DOHH2 (cell line): ENCODE measurements around the gene CAPZB.

Experiments used
- EZH2phosphoT487 ChIP-seq: fragments of 200-600 bp; sonication (generic); IDR thresholded peaks from 2 replicates; pipeline ENCODE4 v1.6.1; 2017; ENCODE audit warnings: borderline replicate concordance, mild to moderate bottlenecking, antibody characterized with exemption, low read length, moderate library complexity, mixed read lengths
- TF ChIP-seq, protein P1 (sequence below): fragments of 200-600 bp; sonication (generic); IDR thresholded peaks from one replicate; pipeline ENCODE4 v1.5.1; 2014; ENCODE audit warnings: antibody characterized with exemption, mild to moderate bottlenecking, low read depth, low read length; ENCODE audit not compliant: poor library complexity, severe bottlenecking

- TF ChIP-seq, protein P1, sequence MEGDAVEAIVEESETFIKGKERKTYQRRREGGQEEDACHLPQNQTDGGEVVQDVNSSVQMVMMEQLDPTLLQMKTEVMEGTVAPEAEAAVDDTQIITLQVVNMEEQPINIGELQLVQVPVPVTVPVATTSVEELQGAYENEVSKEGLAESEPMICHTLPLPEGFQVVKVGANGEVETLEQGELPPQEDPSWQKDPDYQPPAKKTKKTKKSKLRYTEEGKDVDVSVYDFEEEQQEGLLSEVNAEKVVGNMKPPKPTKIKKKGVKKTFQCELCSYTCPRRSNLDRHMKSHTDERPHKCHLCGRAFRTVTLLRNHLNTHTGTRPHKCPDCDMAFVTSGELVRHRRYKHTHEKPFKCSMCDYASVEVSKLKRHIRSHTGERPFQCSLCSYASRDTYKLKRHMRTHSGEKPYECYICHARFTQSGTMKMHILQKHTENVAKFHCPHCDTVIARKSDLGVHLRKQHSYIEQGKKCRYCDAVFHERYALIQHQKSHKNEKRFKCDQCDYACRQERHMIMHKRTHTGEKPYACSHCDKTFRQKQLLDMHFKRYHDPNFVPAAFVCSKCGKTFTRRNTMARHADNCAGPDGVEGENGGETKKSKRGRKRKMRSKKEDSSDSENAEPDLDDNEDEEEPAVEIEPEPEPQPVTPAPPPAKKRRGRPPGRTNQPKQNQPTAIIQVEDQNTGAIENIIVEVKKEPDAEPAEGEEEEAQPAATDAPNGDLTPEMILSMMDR, result no peak
- no peak for TF ChIP-seq EZH2phosphoT487
Observed at GRCh38 chr1:19489996-19490395, 4.7 kb upstream of the CAPZB start.
